Epithelial cell of proximal tubule (primary cell): ENCODE data around the gene TYW1. TPM values are rescaled to one million over a fixed set of nuclear protein-coding genes. Genes with fewer than 3 reads are reported as not detected.
"Not testable (repeated sequence)": the region's sequence is repeated elsewhere in the genome, so short reads cannot be mapped to it uniquely, and the experiment has no call there.

ENCODE experiments used
- DNase-seq: peaks from one replicate; pipeline ENCODE4 v3.0.0-alpha.2; 2011; ENCODE audit warnings: low read depth
- H3K4me3 ChIP-seq: 2 replicates; pipeline ENCODE4 v1.5.1; 2011; ENCODE audit warnings: low read depth, mild to moderate bottlenecking, low read length
- total RNA-seq: library from RNA; depleted of rRNA; stranded (reverse); fragments of >200 nt; gene quantifications from 2 replicates; pipeline ENCODE4 v1.2.3, GENCODE V29; 2015
- TF ChIP-seq, protein P1 (sequence below): conservative IDR thresholded peaks from 2 replicates; pipeline ENCODE4 v1.5.1; 2012; ENCODE audit warnings: low read depth, mild to moderate bottlenecking, low read length

Gene TYW1
- total RNA-seq, 1 donor from 2014 or later = 12.3 TPM

DNA sequence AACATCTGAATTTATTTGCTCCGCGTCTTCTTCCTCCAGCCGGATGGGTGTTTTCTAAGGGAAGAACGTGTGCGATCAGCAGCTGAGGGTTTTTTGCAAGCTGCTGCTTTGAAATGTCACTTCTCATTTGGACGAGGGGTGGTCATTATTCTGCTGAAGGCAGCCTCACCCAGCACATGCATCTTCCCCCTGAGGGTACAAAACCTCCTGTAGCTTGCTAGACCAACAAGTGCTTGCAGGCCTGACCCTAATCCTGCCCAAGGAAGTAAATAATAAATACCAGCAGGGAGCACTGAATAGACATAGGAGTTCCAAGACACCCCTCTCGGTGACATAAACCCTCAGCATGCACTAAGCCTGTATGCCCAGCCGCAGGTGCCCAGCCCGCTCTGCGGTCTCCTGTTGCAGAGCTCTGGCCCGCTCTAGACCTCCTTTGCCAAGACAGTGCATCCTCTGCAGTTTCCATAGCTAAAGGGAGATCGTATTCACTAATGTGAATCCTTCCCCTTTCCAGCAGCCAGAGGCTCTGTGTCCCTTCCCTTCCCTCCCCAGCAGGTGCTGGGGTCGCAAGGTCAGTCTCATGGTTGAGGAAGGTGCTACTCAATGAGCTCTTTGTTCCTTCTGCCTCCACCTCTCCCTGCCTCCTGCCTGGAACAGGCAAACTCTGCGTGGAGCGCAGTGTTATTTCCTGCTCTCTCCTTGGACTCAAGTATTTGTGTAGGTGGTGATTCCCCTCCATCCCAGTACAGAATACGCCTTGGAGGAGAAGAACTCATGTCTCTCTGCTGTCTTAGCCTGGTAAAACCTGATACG, 37.9 kb upstream of the TYW1 start:
- TF ChIP-seq, protein P1, sequence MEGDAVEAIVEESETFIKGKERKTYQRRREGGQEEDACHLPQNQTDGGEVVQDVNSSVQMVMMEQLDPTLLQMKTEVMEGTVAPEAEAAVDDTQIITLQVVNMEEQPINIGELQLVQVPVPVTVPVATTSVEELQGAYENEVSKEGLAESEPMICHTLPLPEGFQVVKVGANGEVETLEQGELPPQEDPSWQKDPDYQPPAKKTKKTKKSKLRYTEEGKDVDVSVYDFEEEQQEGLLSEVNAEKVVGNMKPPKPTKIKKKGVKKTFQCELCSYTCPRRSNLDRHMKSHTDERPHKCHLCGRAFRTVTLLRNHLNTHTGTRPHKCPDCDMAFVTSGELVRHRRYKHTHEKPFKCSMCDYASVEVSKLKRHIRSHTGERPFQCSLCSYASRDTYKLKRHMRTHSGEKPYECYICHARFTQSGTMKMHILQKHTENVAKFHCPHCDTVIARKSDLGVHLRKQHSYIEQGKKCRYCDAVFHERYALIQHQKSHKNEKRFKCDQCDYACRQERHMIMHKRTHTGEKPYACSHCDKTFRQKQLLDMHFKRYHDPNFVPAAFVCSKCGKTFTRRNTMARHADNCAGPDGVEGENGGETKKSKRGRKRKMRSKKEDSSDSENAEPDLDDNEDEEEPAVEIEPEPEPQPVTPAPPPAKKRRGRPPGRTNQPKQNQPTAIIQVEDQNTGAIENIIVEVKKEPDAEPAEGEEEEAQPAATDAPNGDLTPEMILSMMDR = no peak
- no peak overlapping the region for H3K4me3 ChIP-seq
- no peak for DNase-seq

DNA sequence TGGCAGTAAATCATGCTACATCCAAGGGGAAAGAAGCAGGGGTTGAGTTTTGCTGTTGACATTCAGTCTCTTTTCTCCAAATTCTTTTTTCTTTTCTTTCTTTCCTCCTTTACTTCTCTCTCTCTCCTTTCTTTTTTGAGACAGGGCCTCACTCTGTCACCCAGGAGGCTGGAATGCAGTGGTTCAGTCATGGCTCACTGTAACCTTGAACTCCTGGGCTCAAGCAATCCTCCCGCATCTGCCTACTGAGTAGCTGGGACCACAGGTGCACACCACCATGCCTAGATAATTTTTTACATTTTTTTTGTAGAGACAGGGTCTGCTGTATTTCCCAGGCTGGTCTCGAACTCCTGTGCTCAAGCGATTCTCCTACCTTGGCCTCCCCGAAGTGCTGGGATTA, 36.4 kb upstream of the TYW1 start:
- TF ChIP-seq, protein P1 = no peak
- H3K4me3 ChIP-seq = no peak overlapping the region
- DNase-seq = no peak

DNA sequence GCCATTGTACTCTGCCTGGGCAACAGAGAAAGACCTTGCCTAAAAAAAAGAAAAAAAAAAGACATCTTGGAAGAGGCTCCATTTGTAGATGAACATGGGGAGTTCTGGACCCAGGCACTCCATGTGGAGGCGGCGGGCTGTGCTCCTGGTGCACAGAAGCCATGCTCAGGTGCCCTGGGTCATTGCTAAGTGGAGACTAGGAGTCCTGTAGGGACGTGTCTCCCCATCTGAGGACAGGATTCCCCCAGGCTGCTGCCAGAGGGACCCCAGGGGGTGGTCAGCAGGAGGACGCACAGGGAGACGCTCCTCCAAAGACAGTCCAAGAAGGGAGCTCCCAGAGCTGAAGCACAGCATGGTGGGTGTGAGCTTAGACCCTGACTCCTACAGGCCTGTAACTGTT, 35.5 kb upstream of the TYW1 start:
- no peak overlapping the region for H3K4me3 ChIP-seq
- TF ChIP-seq, protein P1 = no peak
- DNase-seq = no peak

DNA sequence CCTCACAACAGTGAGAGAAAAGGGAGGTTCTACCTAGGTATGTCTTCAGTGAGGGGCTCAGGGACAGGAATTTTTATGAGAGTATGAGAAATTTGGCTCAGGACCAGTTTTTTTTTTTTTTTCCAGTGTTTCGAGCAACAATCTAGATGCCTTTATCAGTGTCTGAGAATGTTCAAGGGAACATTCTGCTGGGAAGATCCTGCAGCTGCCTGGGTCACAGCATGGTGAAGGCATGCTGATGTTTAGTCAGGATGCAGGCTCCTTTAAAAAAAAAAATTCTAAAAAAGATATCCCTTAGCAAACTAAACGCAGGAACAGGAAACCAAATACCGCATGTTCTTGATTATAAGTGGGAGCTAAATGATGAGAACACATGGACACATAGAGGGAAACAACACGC, 32.2 kb upstream of the TYW1 start:
- H3K4me3 ChIP-seq = no peak overlapping the region
- no peak for DNase-seq
- TF ChIP-seq, protein P1 = no peak

DNA sequence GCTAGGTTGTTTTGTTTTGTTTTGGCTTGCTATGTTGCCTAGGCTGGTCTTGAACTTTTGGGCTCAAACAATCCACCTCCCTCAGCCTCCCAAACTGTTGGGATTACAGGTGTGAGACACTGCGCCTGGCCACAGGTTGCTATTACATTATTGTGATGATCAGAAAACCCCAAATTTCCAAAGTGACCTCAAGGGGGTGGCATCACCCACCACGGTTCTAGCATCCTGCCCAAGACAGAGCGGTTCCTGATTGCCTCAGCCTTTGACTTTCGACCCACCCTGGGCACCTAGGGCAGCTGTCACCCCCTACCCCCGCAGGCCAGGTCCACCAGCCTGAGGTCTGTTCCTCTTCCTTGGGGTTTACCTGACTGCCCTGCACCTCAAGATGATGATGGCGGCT, 29.6 kb upstream of the TYW1 start:
- DNase-seq = no peak
- TF ChIP-seq, protein P1 = no peak
- H3K4me3 ChIP-seq = no peak overlapping the region

DNA sequence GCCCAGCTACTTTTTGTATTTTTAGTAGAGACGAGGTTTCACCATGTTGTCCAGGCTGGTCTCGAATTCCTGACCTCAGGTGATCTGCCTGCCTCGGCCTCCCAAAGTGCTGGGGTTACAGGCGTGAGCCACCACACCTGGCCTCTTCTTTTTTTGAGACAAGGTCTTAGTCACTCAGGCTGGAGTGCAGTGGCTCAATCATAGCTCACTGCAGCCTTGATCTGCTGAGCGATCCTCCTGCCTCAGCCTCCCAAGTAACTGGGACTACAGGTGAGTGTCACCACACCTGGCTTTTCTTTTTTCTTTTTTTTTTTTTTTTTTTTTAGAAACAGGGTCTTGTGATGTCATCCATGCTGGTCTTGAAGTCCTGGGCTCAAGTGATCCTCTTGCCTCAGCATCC, 27.6 kb upstream of the TYW1 start:
- H3K4me3 ChIP-seq, DNase-seq: not testable (repeated sequence)

DNA sequence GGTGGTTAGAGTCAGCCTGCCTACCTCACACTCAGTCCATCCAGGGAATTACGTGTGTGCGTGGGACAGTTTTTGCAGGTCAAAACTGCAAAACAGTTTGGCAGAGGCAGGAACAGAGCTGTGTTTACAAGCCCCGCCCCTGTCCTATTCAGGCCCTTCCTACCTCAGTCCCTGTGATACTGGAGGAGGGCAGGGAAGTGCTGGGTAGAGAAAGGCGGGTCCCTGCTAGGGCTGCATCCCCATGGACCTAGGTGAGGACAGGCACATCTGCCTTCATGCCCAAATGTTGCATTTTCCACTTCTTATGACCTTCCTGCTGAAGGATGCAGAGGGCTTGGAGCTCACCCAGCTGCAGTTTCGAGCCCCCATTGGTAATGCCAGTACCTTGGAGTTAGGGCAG, 26.3 kb upstream of the TYW1 start:
- DNase-seq = no peak
- TF ChIP-seq, protein P1 = no peak
- no peak overlapping the region for H3K4me3 ChIP-seq
